OCI-LY7 (cell line): ENCODE data around the gene SALL2. TPM values are rescaled to one million over a fixed set of nuclear protein-coding genes. Genes with fewer than 3 reads are reported as not detected.
A peak's percentile ranks its signal among the peaks of the same experiment; 100 is the strongest.

Source experiments
- BruUV-seq: library from RNA; stranded (reverse); fragments of 400-500 nt; replicated peaks from 2 replicates; lab custom pipeline; 2021; lab: Mats Ljungman, UMichigan
- CTCF ChIA-PET: fragments of 300-600 bp; sonication (Branson Sonifier 250); formaldehyde crosslinking; loops from one replicate; lab custom pipeline; 2022; ENCODE audit warnings: antibody characterized with exemption; ENCODE audit not compliant: unreplicated experiment; lab: Charles Lee
- POLR2A ChIA-PET: fragments of 300-600 bp; sonication (Branson Sonifier 250); formaldehyde crosslinking; loops from one replicate; lab custom pipeline; 2022; ENCODE audit warnings: antibody characterized with exemption; lab: Charles Lee
- DNase-seq: peaks from one replicate; pipeline ENCODE4 v3.0.0-alpha.2; 2015; ENCODE audit warnings: low spot score
- H2AFZ ChIP-seq: fragments of 200-600 bp; sonication (generic), shearing (Covaris generic); 2 replicates; pipeline ENCODE4 v1.6.1; 2014; ENCODE audit warnings: mild to moderate bottlenecking, antibody characterized with exemption, low read length, moderate library complexity
- H3K27ac ChIP-seq: fragments of 200-600 bp; sonication (generic); 2 replicates; pipeline ENCODE4 v1.5.1; 2014; ENCODE audit warnings: mixed run types, low read depth, mild to moderate bottlenecking, moderate library complexity, low read length, inconsistent platforms; ENCODE audit not compliant: poor library complexity, severe bottlenecking
- H3K36me3 ChIP-seq: fragments of 200-600 bp; sonication (generic); 2 replicates; pipeline ENCODE4 v1.6.1; 2014; ENCODE audit warnings: mild to moderate bottlenecking, antibody characterized with exemption, low read length, moderate library complexity, mixed read lengths; ENCODE audit not compliant: insufficient read depth
- H3K4me1 ChIP-seq: fragments of 200-600 bp; sonication (generic); 2 replicates; pipeline ENCODE4 v1.5.1; 2014; ENCODE audit warnings: mild to moderate bottlenecking, low read length; ENCODE audit not compliant: insufficient read depth, poor library complexity, severe bottlenecking
- H3K4me2 ChIP-seq: fragments of 200-600 bp; sonication (generic); 2 replicates; pipeline ENCODE4 v1.6.1; 2014; ENCODE audit warnings: mild to moderate bottlenecking, low read length
- H3K4me3 ChIP-seq: fragments of 200-600 bp; sonication (generic); 2 replicates; pipeline ENCODE4 v1.5.1; 2014; ENCODE audit warnings: mild to moderate bottlenecking, low read depth, low read length; ENCODE audit not compliant: poor library complexity, severe bottlenecking
- H3K79me2 ChIP-seq: fragments of 200-600 bp; sonication (generic); 2 replicates; pipeline ENCODE4 v1.6.1; 2016; ENCODE audit warnings: low read depth, mild to moderate bottlenecking, low read length, moderate library complexity, mixed read lengths; ENCODE audit not compliant: insufficient read depth
- H3K9me2 ChIP-seq: fragments of 200-600 bp; sonication (generic); 2 replicates; pipeline ENCODE4 v1.6.1; 2016; ENCODE audit warnings: mild to moderate bottlenecking, low read length, mixed read lengths; ENCODE audit not compliant: insufficient read depth
- H3K9me3 ChIP-seq: fragments of 200-600 bp; sonication (generic); 2 replicates; pipeline ENCODE4 v1.6.1; 2014; ENCODE audit warnings: mild to moderate bottlenecking, mixed run types, low read length, mixed read lengths
- H4K20me1 ChIP-seq: fragments of 200-600 bp; sonication (generic); 2 replicates; pipeline ENCODE4 v1.6.1; 2014; ENCODE audit warnings: mild to moderate bottlenecking, antibody characterized with exemption, low read length, moderate library complexity, mixed read lengths; ENCODE audit not compliant: insufficient read depth
- CTCF ChIP-seq: fragments of 200-600 bp; sonication (generic); conservative IDR thresholded peaks from 2 replicates; pipeline ENCODE4 v1.5.1; 2014; ENCODE audit warnings: mild to moderate bottlenecking, antibody characterized with exemption, low read length, moderate library complexity, mixed read lengths
- EZH2phosphoT487 ChIP-seq: fragments of 200-600 bp; sonication (generic); IDR thresholded peaks from 2 replicates; pipeline ENCODE4 v1.6.1; 2018; ENCODE audit warnings: low read depth, borderline replicate concordance, mild to moderate bottlenecking, mixed run types, antibody characterized with exemption, low read length, moderate library complexity, mixed read lengths
- intact Hi-C: fragments of 100-400 bp; cut with micrococcal nuclease; formaldehyde crosslinking; loops from one replicate; pipeline ENCODE4 v1.10.0; 2022; ENCODE audit not compliant: unreplicated experiment
- total RNA-seq, 2 experiments: library from RNA; depleted of rRNA in 1 of 2; stranded (reverse); fragments of >200 nt in 1 of 2; shearing (Covaris generic) in 1 of 2; gene quantifications; 2 replicates each; pipeline ENCODE4 v1.2.3, GENCODE V29; 2014 to 2022

The SALL2 gene
- total RNA-seq, 2 experiments from 2014 or later, result 8.2 to 15.9 TPM

- Histone ChIP-seq H3K4me3 (peak overlapping the region; percentile 19), H3K9me3 (no peaks in the 10 kb centered on the region), H3K79me2 (no peaks in the 10 kb centered on the region), H3K27ac (peak overlapping the region; percentile 61), H3K9me2 (no peaks in the 10 kb centered on the region), H2AFZ (peak overlapping the region; percentile 74), H4K20me1 (no peaks in the 10 kb centered on the region), H3K4me2 (peak overlapping the region; percentile 65), H3K4me1 (peaks cover 50% of the 10 kb centered on the region), H3K36me3 (no peaks in the 10 kb centered on the region)
- intact Hi-C loops, result no loop called here
- ChIA-PET POLR2A (interaction anchor here (0.6 to 3.2 kb wide), 12 partner anchors 8 to 392 kb away, joined by 3 to 24 read pairs (median 4); partner anchors contain the start of gene METTL3), CTCF (no interaction called here)
- no peak for TF ChIP-seq EZH2phosphoT487
- no peak for TF ChIP-seq CTCF
- BruUV-seq, result no TSS peak
- DNase-seq, result peak; percentile 63
These were observed 2.5 kb upstream of the SALL2 start for GRCh38 chr14:21528381-21529348.

GRCh38 chr14:21527318-21527679 lies 1.2 kb upstream of the SALL2 start:
- ChIA-PET CTCF (interaction anchor here (0.6 to 1.4 kb wide), 5 partner anchors 16 to 678 kb away, joined by 3 to 12 read pairs (median 7); partner anchors contain the start of gene METTL3), POLR2A (interaction anchor here (0.5 to 3.3 kb wide), 13 partner anchors 9 to 457 kb away, joined by 3 to 33 read pairs (median 5); partner anchors contain the start of genes ARHGEF40 and METTL3)
- Histone ChIP-seq H3K27ac (peak overlapping the region; percentile 81), H3K36me3 (no peaks in the 10 kb centered on the region), H3K4me3 (peak overlapping the region; percentile 83), H3K4me1 (peaks cover 45% of the 10 kb centered on the region), H3K79me2 (no peaks in the 10 kb centered on the region), H3K9me3 (no peaks in the 10 kb centered on the region), H3K4me2 (peak overlapping the region; percentile 80), H4K20me1 (no peaks in the 10 kb centered on the region), H3K9me2 (no peaks in the 10 kb centered on the region), H2AFZ (peak overlapping the region; percentile 62; the same call in 1 of the 2 replicates)
- no TSS peak for BruUV-seq
- TF ChIP-seq CTCF, result no peak
- TF ChIP-seq EZH2phosphoT487, result no peak
- intact Hi-C loops, result loop anchor here (1.0 kb wide), 1 partner anchor 16 kb away; the partner anchor contains the start of gene METTL3
- no peak for DNase-seq
